Neutrophil (primary cell): ENCODE data around the gene PSMG3.

ENCODE experiments used
- H3K27ac ChIP-seq: fragments of 200-600 bp; sonication (generic); 2 replicates; pipeline ENCODE4 v1.5.1; 2016; ENCODE audit warnings: mild to moderate bottlenecking, moderate library complexity
- H3K27me3 ChIP-seq: fragments of 200-600 bp; sonication (generic); 2 replicates; pipeline ENCODE4 v1.6.0; 2016; ENCODE audit warnings: mild to moderate bottlenecking
- H3K36me3 ChIP-seq: fragments of 200-600 bp; sonication (generic); 2 replicates; pipeline ENCODE4 v1.5.1; 2017
- H3K4me1 ChIP-seq, 2 experiments: fragments of 200-600 bp in 1 of 2; sonication (generic) in 1 of 2; 1 replicate in 1 of 2; 2 replicates in 1 of 2; pipeline versions ENCODE4 v1.5.1 to v1.6.1; 2013 to 2016; ENCODE audit warnings: low read depth in 1 of 2, low read length in 1 of 2, mild to moderate bottlenecking in 1 of 2, moderate library complexity in 1 of 2; ENCODE audit not compliant: control insufficient read depth in 1 of 2, insufficient read depth in 1 of 2
- H3K4me3 ChIP-seq, 2 experiments: fragments of 200-600 bp in 1 of 2; sonication (generic) in 1 of 2; 1 replicate in 1 of 2; 2 replicates in 1 of 2; pipeline ENCODE4 v1.5.1; 2013 to 2016; ENCODE audit warnings: low read depth in 1 of 2, low read length in 1 of 2, mild to moderate bottlenecking in 1 of 2, moderate library complexity in 1 of 2
- H3K9me3 ChIP-seq: fragments of 200-600 bp; sonication (generic); 2 replicates; pipeline ENCODE4 v1.5.1; 2016
- TF ChIP-seq, protein P1 (sequence below): fragments of 200-600 bp; sonication (generic); IDR thresholded peaks from 2 replicates; pipeline ENCODE4 v1.5.1; 2016; ENCODE audit warnings: antibody characterized with exemption

Gene PSMG3

DNA sequence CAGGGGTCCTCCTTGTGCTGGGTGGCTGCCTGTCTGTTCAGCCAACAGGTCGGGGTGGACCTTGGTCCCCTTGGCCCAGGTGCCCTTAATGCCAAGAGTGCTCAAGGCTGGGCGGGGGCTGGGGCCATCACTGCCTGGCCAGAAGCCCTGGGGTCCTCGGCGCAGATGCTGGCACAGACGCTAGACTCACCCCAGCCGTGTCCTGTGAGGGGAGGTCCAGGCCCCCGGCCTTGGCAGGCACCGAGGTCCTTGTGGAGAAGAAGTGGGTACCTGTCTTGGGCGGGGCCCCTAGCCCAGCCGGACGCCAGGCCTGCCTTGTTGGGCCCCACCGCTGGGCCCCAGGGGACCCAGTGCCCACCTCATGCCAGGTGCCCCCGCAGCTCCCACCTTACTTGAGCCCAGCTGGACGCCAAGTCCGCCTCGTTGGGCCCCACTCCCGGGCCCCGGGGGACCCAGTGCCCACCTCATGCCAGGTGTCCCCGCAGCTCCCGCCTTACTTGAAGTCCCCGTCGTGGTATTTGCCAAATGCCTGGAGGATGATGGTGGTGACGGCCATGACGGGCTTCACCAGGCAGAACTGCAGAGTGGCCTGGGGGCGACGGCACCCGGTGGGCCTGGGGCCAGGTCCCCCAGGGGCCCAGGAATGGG lies 20.4 kb downstream of the PSMG3 start:
- TF ChIP-seq, protein P1, sequence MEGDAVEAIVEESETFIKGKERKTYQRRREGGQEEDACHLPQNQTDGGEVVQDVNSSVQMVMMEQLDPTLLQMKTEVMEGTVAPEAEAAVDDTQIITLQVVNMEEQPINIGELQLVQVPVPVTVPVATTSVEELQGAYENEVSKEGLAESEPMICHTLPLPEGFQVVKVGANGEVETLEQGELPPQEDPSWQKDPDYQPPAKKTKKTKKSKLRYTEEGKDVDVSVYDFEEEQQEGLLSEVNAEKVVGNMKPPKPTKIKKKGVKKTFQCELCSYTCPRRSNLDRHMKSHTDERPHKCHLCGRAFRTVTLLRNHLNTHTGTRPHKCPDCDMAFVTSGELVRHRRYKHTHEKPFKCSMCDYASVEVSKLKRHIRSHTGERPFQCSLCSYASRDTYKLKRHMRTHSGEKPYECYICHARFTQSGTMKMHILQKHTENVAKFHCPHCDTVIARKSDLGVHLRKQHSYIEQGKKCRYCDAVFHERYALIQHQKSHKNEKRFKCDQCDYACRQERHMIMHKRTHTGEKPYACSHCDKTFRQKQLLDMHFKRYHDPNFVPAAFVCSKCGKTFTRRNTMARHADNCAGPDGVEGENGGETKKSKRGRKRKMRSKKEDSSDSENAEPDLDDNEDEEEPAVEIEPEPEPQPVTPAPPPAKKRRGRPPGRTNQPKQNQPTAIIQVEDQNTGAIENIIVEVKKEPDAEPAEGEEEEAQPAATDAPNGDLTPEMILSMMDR = no peak

DNA sequence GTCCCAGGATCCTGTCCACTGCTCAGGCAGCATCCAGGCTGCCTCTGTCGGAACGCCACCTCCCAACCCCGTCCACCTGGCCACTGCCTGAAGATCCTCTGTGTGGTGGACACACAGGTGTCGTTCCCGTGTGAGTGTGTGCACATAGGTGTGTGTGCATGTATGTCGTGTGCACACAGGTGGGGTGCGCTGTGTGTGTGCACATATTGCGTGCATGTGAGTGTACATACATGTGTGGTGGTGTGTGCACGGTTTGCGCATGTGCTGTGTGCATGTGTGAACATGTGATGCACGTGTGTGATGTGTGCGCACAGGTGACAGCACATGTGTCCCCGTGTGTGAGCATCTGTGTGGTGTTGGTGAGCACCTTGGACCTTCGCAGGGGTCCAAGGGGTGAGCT lies 20.9 kb downstream of the PSMG3 start:
- H3K27ac ChIP-seq = no peak overlapping the region
- no peak overlapping the region for H3K4me3 ChIP-seq
- peaks cover 11% of the 10 kb centered on the region for H3K36me3 ChIP-seq
- TF ChIP-seq, protein P1 = no peak
- no peaks in the 10 kb centered on the region for H3K4me1 ChIP-seq
- no peaks in the 10 kb centered on the region for H3K27me3 ChIP-seq
- H3K9me3 ChIP-seq = no peaks in the 10 kb centered on the region

More for the DNA sequence above, 20.4 kb downstream of the PSMG3 start:
- H3K9me3 ChIP-seq = no peaks in the 10 kb centered on the region
- H3K27me3 ChIP-seq = no peaks in the 10 kb centered on the region
- H3K36me3 ChIP-seq = peaks cover 6% of the 10 kb centered on the region
- H3K4me3 ChIP-seq = no peak overlapping the region
- H3K4me1 ChIP-seq = no peaks in the 10 kb centered on the region
- H3K27ac ChIP-seq = no peak overlapping the region

DNA sequence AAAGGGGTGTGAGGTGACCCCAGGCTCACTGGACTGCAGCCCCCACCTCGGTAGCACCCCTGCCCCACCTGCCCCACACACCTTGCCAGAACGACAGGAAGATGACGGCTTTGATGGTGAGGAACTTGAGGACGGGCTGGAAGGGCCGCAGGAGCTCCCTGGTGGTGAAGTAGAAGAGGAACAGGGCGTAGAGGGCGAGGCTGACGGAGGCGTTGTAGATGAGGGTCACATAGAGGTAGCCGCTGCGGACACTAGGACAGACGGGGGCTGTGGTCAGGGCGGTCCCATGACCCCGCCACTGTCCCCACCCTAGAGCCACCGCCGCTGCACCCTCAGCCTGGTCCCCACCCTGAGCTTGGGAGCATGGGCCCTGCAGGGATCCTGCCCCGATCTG lies 21.4 kb downstream of the PSMG3 start:
- Histone ChIP-seq H3K36me3 (peaks cover 16% of the 10 kb centered on the region), H3K27ac (no peak overlapping the region), H3K27me3 (no peaks in the 10 kb centered on the region), H3K9me3 (no peaks in the 10 kb centered on the region), H3K4me1 (no peaks in the 10 kb centered on the region), H3K4me3 (no peak overlapping the region)
- TF ChIP-seq, protein P1 = no peak

DNA sequence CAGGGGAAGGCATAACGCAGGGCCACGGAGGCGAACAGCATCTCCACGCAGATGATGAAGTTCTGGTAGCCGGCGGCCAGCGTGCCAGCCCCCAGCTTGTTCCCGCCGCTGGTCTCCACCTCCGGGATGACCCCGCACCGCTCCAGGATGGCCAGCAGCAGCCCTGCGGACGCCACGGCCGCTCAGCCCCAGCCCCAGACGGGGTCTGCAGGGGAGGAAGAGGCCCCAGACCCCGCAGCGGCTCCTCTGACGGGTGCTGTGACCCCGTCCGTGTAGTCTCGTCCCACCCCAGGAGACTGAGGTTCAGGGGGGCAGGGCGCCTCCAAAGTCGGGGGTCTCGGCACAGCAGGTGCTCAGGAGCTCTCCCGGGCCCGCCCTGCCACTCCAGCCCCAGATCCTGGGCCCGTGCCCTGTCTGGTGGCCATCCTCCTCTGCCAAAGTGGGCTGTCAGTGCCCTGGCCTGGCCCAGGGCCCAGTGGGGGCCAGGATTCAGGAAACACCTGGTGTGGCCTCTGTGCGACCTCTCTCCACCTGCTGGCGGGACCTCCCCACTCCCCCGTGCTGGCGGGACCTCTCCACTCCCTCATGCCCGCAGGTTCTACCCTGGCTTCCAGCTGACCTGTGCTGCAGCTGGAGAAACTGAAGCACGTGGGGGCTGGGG lies 21.9 kb downstream of the PSMG3 start:
- TF ChIP-seq, protein P1 = no peak
- Histone ChIP-seq H3K4me3 (no peak overlapping the region), H3K27ac (no peak overlapping the region), H3K4me1 (no peaks in the 10 kb centered on the region), H3K9me3 (no peaks in the 10 kb centered on the region), H3K36me3 (peaks cover 22% of the 10 kb centered on the region), H3K27me3 (no peaks in the 10 kb centered on the region)

DNA sequence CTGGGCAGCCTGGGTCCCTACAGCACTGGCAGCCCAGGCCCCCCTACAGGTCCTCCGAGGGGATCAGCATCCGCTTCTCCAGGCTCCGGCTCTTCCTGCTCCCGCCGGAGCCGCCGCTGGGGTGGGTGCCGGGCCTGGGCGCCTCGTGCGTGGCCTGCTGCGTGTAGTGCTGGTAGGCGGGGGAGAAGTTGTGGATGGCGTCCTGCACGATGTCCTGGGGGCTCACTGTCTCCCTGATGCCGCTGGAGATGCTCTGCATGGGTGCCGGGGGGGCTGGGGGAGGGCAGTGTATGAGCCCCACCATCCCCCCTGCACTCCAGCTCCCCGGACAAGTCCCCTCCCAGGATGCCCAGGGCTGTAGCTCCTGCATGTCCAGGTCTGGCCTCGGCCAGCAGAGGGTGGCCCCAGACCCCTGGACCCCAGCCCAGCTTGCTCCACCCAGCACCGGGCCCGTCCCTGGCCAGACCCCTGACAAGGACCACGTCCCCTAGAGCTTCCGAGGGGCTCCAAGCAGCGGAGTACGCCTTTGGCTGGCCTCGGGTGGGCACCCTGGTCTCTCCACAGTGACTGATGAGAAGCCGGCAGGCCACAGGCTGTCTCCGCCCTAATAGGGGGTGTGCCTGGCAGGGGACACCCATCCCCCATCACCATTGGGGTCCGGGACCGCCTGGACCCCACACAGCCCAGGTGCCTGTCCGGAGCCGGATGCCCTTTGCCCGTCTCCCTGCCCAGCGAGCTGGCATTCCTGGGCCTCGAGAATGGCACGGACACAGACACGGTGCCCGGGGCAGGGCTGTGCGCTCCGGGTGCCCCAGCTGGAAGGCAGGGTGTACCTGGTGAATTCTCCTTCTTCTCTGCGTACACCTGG lies 22.7 kb downstream of the PSMG3 start:
- Histone ChIP-seq H3K4me1 (no peaks in the 10 kb centered on the region), H3K27ac (no peak overlapping the region), H3K9me3 (no peaks in the 10 kb centered on the region), H3K36me3 (peaks cover 29% of the 10 kb centered on the region), H3K27me3 (no peaks in the 10 kb centered on the region), H3K4me3 (no peak overlapping the region)
- TF ChIP-seq, protein P1 = no peak
